VCaP (cell line): Measurements from ENCODE around the gene TXNDC16.

Experiments used
- H3K27ac ChIP-seq: fragments of 450-650 bp; 2 replicates; pipeline ENCODE4 v1.5.1; 2017
- CTCF ChIP-seq: fragments of 450-650 bp; conservative IDR thresholded peaks from 2 replicates; pipeline ENCODE4 v1.5.1; 2017; ENCODE audit warnings: mild to moderate bottlenecking, moderate library complexity

The TXNDC16 gene

GRCh38 chr14:52447236-52447635 is 105.1 kb downstream of the TXNDC16 start:
- H3K27ac ChIP-seq: no peak overlapping the region
- TF ChIP-seq CTCF: no peak

DNA sequence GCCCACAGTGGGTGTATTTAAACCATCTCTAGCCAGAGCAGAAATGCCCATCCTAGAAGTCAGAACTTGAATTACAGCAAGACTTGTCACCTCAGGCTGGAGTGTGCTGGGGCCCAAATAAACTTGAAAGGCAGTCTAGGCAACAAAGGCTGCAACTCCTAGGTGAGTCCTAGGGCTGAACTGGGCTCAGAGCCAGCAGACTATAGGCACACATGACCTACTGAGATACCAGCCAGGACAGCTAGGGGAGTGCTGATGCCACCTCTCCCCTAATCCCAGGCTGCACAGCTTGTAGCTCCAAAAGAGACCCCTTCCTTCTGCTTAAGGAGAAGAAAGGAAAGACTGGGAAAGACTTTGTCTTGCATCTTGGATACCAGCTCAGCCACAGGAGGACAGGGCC is 106.0 kb downstream of the TXNDC16 start:
- no peak overlapping the region for H3K27ac ChIP-seq
- TF ChIP-seq CTCF: no peak

- TF ChIP-seq CTCF: no peak
- H3K27ac ChIP-seq: no peak overlapping the region
Observed at GRCh38 chr14:52443506-52443905, 108.8 kb downstream of the TXNDC16 start.

DNA sequence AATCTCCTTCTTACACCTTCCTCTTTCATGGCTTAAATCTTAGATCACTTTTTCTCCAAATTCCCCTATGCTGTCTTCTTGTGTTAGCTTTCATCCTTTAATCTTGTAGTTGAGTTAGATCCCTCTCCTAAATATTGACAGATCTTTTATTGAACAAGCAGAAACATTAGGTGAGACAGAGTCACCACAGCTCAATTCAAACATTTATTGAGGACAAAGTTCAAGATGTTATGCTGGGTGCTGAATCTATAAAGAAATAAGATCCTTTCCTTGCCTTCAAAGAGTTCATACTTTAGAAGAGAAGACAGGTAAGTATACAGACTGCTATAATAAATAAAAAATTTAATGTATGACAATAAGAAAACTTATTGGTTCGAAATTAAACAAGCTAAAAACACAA is 109.7 kb downstream of the TXNDC16 start:
- TF ChIP-seq CTCF: no peak

GRCh38 chr14:52442166-52442565 is 110.1 kb downstream of the TXNDC16 start:
- TF ChIP-seq CTCF: no peak
- no peak overlapping the region for H3K27ac ChIP-seq

More for the DNA sequence above, 109.7 kb downstream of the TXNDC16 start:
- H3K27ac ChIP-seq: no peak overlapping the region

DNA sequence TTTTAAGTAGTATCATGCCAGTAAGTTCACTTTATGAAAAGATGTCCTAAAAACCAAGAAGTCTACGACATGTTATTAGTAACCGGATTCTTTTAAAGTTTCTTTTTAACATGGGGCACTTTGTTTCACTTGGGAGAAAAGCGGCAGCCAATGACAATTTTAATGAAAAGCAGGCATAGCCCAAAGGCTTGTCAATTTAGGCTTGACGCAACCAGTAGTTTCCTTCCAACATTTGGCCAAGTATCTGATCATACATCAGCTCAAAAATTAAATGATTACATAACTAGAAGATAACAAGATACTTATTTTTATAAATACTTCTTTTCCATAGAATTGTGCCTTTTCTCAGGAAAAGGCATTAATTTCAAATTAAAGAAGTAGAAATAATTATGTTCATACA is 112.8 kb downstream of the TXNDC16 start:
- TF ChIP-seq CTCF: no peak
- H3K27ac ChIP-seq: no peak overlapping the region

DNA sequence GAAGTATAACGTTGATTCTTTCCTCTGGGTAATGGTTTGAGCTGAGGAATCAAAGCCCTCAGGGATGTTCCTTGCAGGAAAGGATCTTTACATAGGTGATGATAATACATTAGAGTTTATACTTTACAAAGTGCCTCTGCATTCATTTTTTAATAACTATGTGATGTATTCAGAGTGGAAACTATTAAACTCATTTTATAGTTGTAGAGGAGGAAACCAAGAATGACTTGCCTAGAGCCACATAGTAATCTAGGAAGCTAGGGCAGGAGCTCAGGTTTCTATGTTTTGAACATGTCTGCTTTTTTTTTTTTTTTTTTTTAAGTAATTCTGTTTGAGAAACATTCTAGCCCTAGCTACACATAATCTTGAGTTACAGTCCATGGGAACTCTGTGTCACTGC is 117.3 kb downstream of the TXNDC16 start:
- peak overlapping the region; percentile 34 for H3K27ac ChIP-seq
- no peak for TF ChIP-seq CTCF

DNA sequence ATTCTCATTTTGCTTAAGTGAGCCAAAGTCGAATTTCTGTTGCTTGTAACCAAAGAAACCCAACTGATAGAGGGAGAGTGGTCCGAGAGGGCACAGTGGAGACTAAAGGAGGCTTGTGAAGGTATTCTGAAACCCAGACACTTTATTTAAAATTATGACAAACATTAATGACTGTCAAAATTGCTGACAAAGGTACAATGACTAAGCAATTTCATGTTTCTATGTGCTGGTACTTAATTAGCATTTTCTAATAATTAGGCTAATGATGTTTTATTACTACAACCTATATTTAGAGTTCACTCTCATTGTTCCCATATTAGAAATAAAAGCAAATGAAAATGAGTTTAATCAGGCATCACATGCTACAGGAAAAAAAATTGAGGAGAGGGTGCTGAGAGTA is 121.8 kb downstream of the TXNDC16 start:
- no peak overlapping the region for H3K27ac ChIP-seq
- no peak for TF ChIP-seq CTCF
